GM12878 (cell line): ENCODE results near the gene C19orf33. TPM values are rescaled to one million over a fixed set of nuclear protein-coding genes. Genes with fewer than 3 reads are reported as not detected.

Experiments
- ATAC-seq: fragments of 200-7000 bp; cut with Tn5 transposase; 3 replicates; pipeline ENCODE4 v1.9.1; 2020; ENCODE audit warnings: mild to moderate bottlenecking, moderate library complexity
- BruUV-seq: library from RNA; stranded (reverse); fragments of 400-500 nt; replicated peaks from 2 replicates; lab custom pipeline; 2021; lab: Mats Ljungman, UMichigan
- CTCF ChIA-PET: fragments of 300-600 bp; sonication (Branson Sonifier 250); formaldehyde crosslinking; extraction: SDS; loops from one replicate; lab custom pipeline; 2021; ENCODE audit warnings: inconsistent platforms; lab: Yijun Ruan, JAX
- POLR2A ChIA-PET: fragments of 350-600 bp; formaldehyde crosslinking; extraction: SDS; loops from one replicate; lab custom pipeline; 2021; ENCODE audit warnings: inconsistent platforms; lab: Charles Lee
- RAD21 ChIA-PET: fragments of 300-600 bp; sonication (Branson Sonifier 250); formaldehyde crosslinking; loops from one replicate; lab custom pipeline; 2023; ENCODE audit warnings: antibody characterized with exemption; ENCODE audit not compliant: unreplicated experiment; lab: Charles Lee
- SMC1A ChIA-PET: fragments of 300-600 bp; sonication (Branson Sonifier 250); formaldehyde crosslinking; loops from one replicate; lab custom pipeline; 2023; ENCODE audit not compliant: unreplicated experiment, uncharacterized antibody; lab: Charles Lee
- DNase-seq: peaks from one replicate; pipeline ENCODE4 v3.0.0-alpha.2; 2011; ENCODE audit warnings: low read depth, low spot score
- FAIRE-seq: peaks from 3 replicates; lab custom pipeline; 2011; peaks lifted over from hg19 to GRCh38; lab: Jason Lieb, UNC
- H2AFZ ChIP-seq: 2 replicates; pipeline ENCODE4 v1.6.0; 2011; ENCODE audit warnings: low read depth, low read length, control low read depth; ENCODE audit not compliant: control insufficient read depth
- H3K27ac ChIP-seq: 2 replicates; pipeline ENCODE4 v1.5.1; 2011; ENCODE audit warnings: control low read depth; ENCODE audit not compliant: control insufficient read depth, insufficient read depth
- H3K27me3 ChIP-seq, 2 experiments: replicated peaks in 1 of 2; 2 replicates each; pipeline versions ENCODE4 v1.6.0 to v1.6.1; 2011; ENCODE audit warnings: low read length in 1 of 2; ENCODE audit not compliant: control insufficient read depth in 2 of 2, insufficient read depth in 2 of 2
- H3K36me3 ChIP-seq, 2 experiments: 2 replicates each; pipeline ENCODE4 v1.5.1; 2011; ENCODE audit warnings: low read length in 1 of 2; ENCODE audit not compliant: control insufficient read depth in 2 of 2, insufficient read depth in 2 of 2
- H3K4me1 ChIP-seq: 2 replicates; pipeline ENCODE4 v1.6.1; 2011; ENCODE audit warnings: mild to moderate bottlenecking, low read length, moderate library complexity, mixed read lengths; ENCODE audit not compliant: control insufficient read depth, insufficient read depth
- H3K4me2 ChIP-seq: 2 replicates; pipeline ENCODE4 v1.6.0; 2011; ENCODE audit warnings: control low read depth; ENCODE audit not compliant: control insufficient read depth, insufficient read depth
- H3K4me3 ChIP-seq: fragments of 200-600 bp; sonication (generic); 2 replicates; pipeline ENCODE4 v1.5.1; 2016
- H3K79me2 ChIP-seq: 2 replicates; pipeline ENCODE4 v1.6.0; 2011; ENCODE audit warnings: low read length; ENCODE audit not compliant: control insufficient read depth, insufficient read depth
- H3K9ac ChIP-seq: 2 replicates; pipeline ENCODE4 v1.8.0; 2011; ENCODE audit warnings: low read length, control low read depth, mixed read lengths; ENCODE audit not compliant: control insufficient read depth, insufficient read depth
- H3K9me3 ChIP-seq: replicated peaks from 3 replicates; pipeline ENCODE4 v1.5.1; 2011; ENCODE audit warnings: mild to moderate bottlenecking, low read length; ENCODE audit not compliant: control insufficient read depth, insufficient read depth
- H4K20me1 ChIP-seq: 2 replicates; pipeline ENCODE4 v1.6.0; 2011; ENCODE audit not compliant: control insufficient read depth, insufficient read depth
- ESRRA ChIP-seq: IDR thresholded peaks from 2 replicates; pipeline ENCODE4 v1.6.1; 2012; ENCODE audit warnings: mild to moderate bottlenecking, low read length, improper control_type of control experiment
- IKZF2 ChIP-seq, 2 experiments: fragments of 450-650 bp; IDR thresholded peaks; 2 replicates each; pipeline ENCODE4 v1.6.1; 2017; ENCODE audit warnings: mild to moderate bottlenecking in 2 of 2, moderate library complexity in 2 of 2
- KDM1A ChIP-seq: fragments of 200-600 bp; sonication (generic); IDR thresholded peaks from 2 replicates; pipeline ENCODE4 v1.6.1; 2016; ENCODE audit warnings: borderline replicate concordance
- MTA3 ChIP-seq: IDR thresholded peaks from 2 replicates; pipeline ENCODE4 v1.6.1; 2012; ENCODE audit warnings: low read length, inconsistent platforms, borderline replicate concordance
- SUZ12 ChIP-seq: fragments of 200-600 bp; sonication (generic); IDR thresholded peaks from one replicate; pipeline ENCODE4 v1.6.1; 2018; ENCODE audit warnings: antibody characterized with exemption, mild to moderate bottlenecking; ENCODE audit not compliant: unreplicated experiment
- WGBS: methylation state at CpG from one replicate; pipeline ENCODE4 v1.1.6; 2016; ENCODE audit warnings: low lambda C conversion rate; ENCODE audit not compliant: insufficient replicate concordance, insufficient coverage; ENCODE audit errors: missing lambda C conversion rate; 5-methylcytosine and 5-hydroxymethylcytosine counted together
- in situ Hi-C: fragments of 300-500 bp; cut with MboI; formaldehyde crosslinking; loops from 9 replicates; pipeline ENCODE4 v1.14.3; 2018; ENCODE audit warnings: mixed read lengths
- intact Hi-C: fragments of 100-400 bp; cut with micrococcal nuclease; formaldehyde crosslinking; loops from one replicate; pipeline ENCODE4 v1.14.2; 2022; ENCODE audit not compliant: unreplicated experiment
- polyA plus RNA-seq, 11 experiments: library from polyadenylated mRNA; depleted of rRNA in 4 of 11; unstranded in 6 of 11; stranded (reverse) in 5 of 11; fragments of >200 nt; fragmentation: Nextera tagmentation in 4 of 11; fragmentation: Illumina TruSeq in 1 of 11; extraction: Ambion mirVana in 4 of 11; extraction: Trizol in 1 of 11; gene quantifications; 1 replicate in 1 of 11; 2 replicates in 10 of 11; pipeline versions ENCODE4 v1.2.1 to v1.2.3, GENCODE V29; 2011 to 2016; ENCODE audit warnings: inconsistent platforms in 2 of 11, missing spikeins in 2 of 11, low read depth in 1 of 11
- total RNA-seq, 4 experiments: library from RNA; depleted of rRNA in 3 of 4; stranded (reverse); fragments of >200 nt in 3 of 4; fragmentation: Illumina TruSeq in 1 of 4; extraction: Trizol in 1 of 4; gene quantifications; 2 replicates each; pipeline versions ENCODE4 v1.2.1 to v1.2.3, GENCODE V29; 2013 to 2021

The C19orf33 gene
- total and polyA plus RNA-seq, 10 of the 15 experiments (the other 5 are each of a cell fraction or from before 2014, with no cell fraction given): 0.28 to 0.45 TPM; not detected in 8

- SMC1A ChIA-PET: no interaction called here
- TF ChIP-seq MTA3: no peak
- H4K20me1 ChIP-seq: no peaks in the 10 kb centered on the region
- no peak overlapping the region for H2AFZ ChIP-seq
- BruUV-seq: no TSS peak
- in situ Hi-C loops (no loop called here), intact Hi-C loops (no loop called here)
- POLR2A ChIA-PET: no interaction called here
- H3K27ac ChIP-seq: no peak overlapping the region
- no peak overlapping the region for H3K4me2 ChIP-seq
- no peak overlapping the region for H3K4me3 ChIP-seq
- ATAC-seq (no peak), DNase-seq (no peak), FAIRE-seq (no peak)
- H3K27me3 ChIP-seq: no peaks in the 10 kb centered on the region
- H3K4me1 ChIP-seq: no peaks in the 10 kb centered on the region
- WGBS: 97% methylated on average over 3 of the region's 3 CpGs
- CTCF ChIA-PET: no interaction called here
- no peaks in the 10 kb centered on the region for H3K9me3 ChIP-seq
- RAD21 ChIA-PET: no interaction called here
- no peaks in the 10 kb centered on the region; the same call in none of the 2 replicates for H3K79me2 ChIP-seq
- H3K9ac ChIP-seq: no peak overlapping the region
- peaks cover 0 to 11% of the 10 kb centered on the region in 2 experiments; a peak in 3 of 4 replicates for H3K36me3 ChIP-seq
Measured at GRCh38 chr19:38309615-38310278, 5.7 kb downstream of the C19orf33 start.

- Histone ChIP-seq H3K79me2 (peaks cover 2% of the 10 kb centered on the region), H3K36me3 (peaks cover 0 to 11% of the 10 kb centered on the region in 2 experiments; a peak in 3 of 4 replicates), H4K20me1 (no peaks in the 10 kb centered on the region), H3K4me3 (no peak overlapping the region), H3K27ac (no peak overlapping the region), H3K4me1 (peaks cover 2% of the 10 kb centered on the region; the same call in 1 of the 2 replicates), H3K9ac (no peak overlapping the region), H3K9me3 (no peaks in the 10 kb centered on the region), H3K4me2 (no peak overlapping the region), H3K27me3 (no peaks in the 10 kb centered on the region), H2AFZ (no peak overlapping the region)
- DNase-seq (no peak), ATAC-seq (no peak), FAIRE-seq (no peak)
- POLR2A ChIA-PET: no interaction called here
- in situ Hi-C loops: no loop called here
- WGBS: 95% methylated on average over 2 of the region's 2 CpGs
- CTCF ChIA-PET: no interaction called here
- intact Hi-C loops: no loop called here
- TF ChIP-seq ESRRA (no peak), KDM1A (no peak), SUZ12 (no peak), IKZF2 (IDR thresholded peaks at IDR 0.05) (no peak)
- BruUV-seq: no TSS peak
- RAD21 ChIA-PET: no interaction called here
- SMC1A ChIA-PET: no interaction called here
Measured at GRCh38 chr19:38310279-38310670, 6.2 kb downstream of the C19orf33 start.
